ENCODE data around the gene SLC9A3. TPM values are rescaled to one million over a fixed set of nuclear protein-coding genes. Genes with fewer than 3 reads are reported as not detected.

SLC9A3 gene
- total and polyA plus RNA-seq, 2 of the 13 experiments (the other 11 are each of a cell fraction or from before 2014, with no cell fraction given) = 1.5 to 1.8 TPM

DNA sequence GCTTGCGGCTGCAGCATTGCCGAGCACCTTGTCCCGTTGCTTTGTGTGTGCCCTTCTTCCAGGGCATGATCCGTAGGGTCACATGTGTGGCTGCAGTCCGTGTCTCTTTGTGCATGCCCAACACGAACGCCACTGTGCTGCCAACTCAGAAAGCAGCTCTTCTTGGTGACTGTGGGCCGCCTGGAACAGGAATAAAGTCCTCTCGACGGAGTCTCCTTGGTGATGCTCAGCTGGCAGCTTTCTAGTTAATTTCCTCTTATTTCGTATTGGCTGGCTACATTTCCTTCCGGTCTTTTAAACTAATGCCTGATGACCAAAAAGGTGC, 75.5 kb downstream of the SLC9A3 start:
- WGBS (ENCODE audit: low lambda C conversion rate) = 97% methylated on average over 12 of the region's 12 CpGs
- ChIA-PET POLR2A (no interaction called here), CTCF (ENCODE audit: low intra/inter-chr PET ratio, low total read pairs) (no interaction called here)
- Histone ChIP-seq H3K4me1 (ENCODE audit: insufficient read depth, low read length) (peaks cover 11% of the 10 kb centered on the region), H3K27me3 (ENCODE audit: control insufficient read depth in 1 of 2, insufficient read depth in 2 of 2, low read length in 2 of 2) (no peaks in the 10 kb centered on the region; a peak in 1 of 5 replicates), H3K4me2 (ENCODE audit: low read depth, low read length) (no peak overlapping the region), H3K4me3 (replicated peaks in 1 of 3; ENCODE audit: insufficient read depth in 1 of 3, low read depth in 2 of 3, low read length in 3 of 3) (no peak overlapping the region), H3K36me3 (replicated peaks in 1 of 2; ENCODE audit: control insufficient read depth in 1 of 2, insufficient read depth in 2 of 2, low read length in 2 of 2) (peaks cover 31 to 68% of the 10 kb centered on the region in 2 experiments; a peak in 4 of 5 replicates), H3K9me3 (ENCODE audit: low read length) (peaks cover 6% of the 10 kb centered on the region; the same call in 1 of the 2 replicates), H2AFZ (ENCODE audit: low read length) (no peak overlapping the region), H4K20me1 (ENCODE audit: insufficient read depth, low read length) (no peaks in the 10 kb centered on the region), H3K27ac (ENCODE audit: extremely low read length, insufficient read depth, low read length) (no peak overlapping the region), H3K9ac (ENCODE audit: insufficient read depth, low read depth, low read length) (no peak overlapping the region), H3K79me2 (ENCODE audit: insufficient read depth, low read length) (peaks cover 12% of the 10 kb centered on the region)
- DNase-seq (ENCODE audit: low spot score) (no peak), FAIRE-seq (no peak), ATAC-seq (no peak)
- intact Hi-C loops (cut with micrococcal nuclease; ENCODE audit: unreplicated experiment) = no loop called here
- in situ Hi-C loops (cut with HindIII; ENCODE audit: extremely low pct_ligation_motif_present, low pct_unique_long_range_greater_than_20kb) = no loop called here
- no TSS peak for BruUV-seq (replicated peaks)
- no peak for TF ChIP-seq ZNF883 (CRISPR knock-in tag; IDR thresholded peaks at IDR 0.05; ENCODE audit: not compliant biosample characterization)
- no peak for TF ChIP-seq NFIC (IDR thresholded peaks at IDR 0.05; ENCODE audit: low read length)
- TF ChIP-seq YY1 (IDR thresholded peaks at IDR 0.05; ENCODE audit: insufficient read depth, insufficient replicate concordance, low read depth, low read length) = no peak
- TF ChIP-seq NCOA5 (CRISPR knock-in tag; IDR thresholded peaks at IDR 0.05) = no peak
- TF ChIP-seq, protein P1, sequence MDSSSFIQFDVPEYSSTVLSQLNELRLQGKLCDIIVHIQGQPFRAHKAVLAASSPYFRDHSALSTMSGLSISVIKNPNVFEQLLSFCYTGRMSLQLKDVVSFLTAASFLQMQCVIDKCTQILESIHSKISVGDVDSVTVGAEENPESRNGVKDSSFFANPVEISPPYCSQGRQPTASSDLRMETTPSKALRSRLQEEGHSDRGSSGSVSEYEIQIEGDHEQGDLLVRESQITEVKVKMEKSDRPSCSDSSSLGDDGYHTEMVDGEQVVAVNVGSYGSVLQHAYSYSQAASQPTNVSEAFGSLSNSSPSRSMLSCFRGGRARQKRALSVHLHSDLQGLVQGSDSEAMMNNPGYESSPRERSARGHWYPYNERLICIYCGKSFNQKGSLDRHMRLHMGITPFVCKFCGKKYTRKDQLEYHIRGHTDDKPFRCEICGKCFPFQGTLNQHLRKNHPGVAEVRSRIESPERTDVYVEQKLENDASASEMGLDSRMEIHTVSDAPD (CRISPR knock-in tag; IDR thresholded peaks at IDR 0.05) = no peak
- TF ChIP-seq FLYWCH1 (CRISPR knock-in tag; IDR thresholded peaks at IDR 0.05) = no peak

DNA sequence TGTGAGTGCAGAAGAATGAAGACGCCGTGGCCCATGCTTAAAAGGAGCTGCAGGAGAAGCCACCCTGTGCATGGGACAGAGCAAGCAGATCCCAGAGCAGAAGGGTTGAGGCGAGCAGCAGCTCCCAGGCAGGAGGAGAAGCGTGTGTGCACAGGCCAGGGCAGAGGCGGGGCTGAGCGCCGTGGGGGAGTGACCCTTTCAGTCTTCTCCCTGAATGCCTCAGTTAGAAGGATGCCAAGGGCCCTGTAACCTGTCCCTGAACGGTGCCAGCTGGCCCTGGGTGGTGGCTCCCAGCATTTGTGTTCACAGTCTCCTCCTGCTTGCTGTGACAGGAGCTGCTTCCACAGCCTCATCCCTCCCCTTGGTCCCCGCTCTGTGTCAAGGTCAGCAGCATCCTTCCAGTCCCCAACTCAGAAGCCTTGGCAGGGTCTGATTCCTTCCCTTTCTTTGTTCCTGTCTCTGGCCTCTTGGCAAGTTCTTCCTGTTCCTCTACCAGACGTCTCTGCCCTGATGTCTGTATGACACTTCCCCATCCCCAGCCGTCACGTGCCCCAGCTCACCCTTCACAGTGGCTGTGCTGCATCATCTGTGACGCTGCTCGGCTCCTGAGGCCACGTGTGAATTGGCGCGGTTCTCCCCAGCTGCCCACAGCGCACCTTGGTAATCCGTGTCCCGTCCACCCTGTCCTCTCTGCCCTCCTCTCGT, 76.0 kb downstream of the SLC9A3 start:
- in situ Hi-C loops (cut with HindIII; ENCODE audit: extremely low pct_ligation_motif_present, low pct_unique_long_range_greater_than_20kb) = no loop called here

More for the DNA sequence above, 76.0 kb downstream of the SLC9A3 start:
- no peak overlapping the region for H3K27ac ChIP-seq (ENCODE audit: extremely low read length, insufficient read depth, low read length)
- no peaks in the 10 kb centered on the region for H4K20me1 ChIP-seq (ENCODE audit: insufficient read depth, low read length)
- 96% methylated on average over 20 of the region's 21 CpGs for WGBS (ENCODE audit: low lambda C conversion rate)
- FAIRE-seq = no peak
- intact Hi-C loops (cut with micrococcal nuclease; ENCODE audit: unreplicated experiment) = no loop called here
- H3K4me2 ChIP-seq (ENCODE audit: low read depth, low read length) = no peak overlapping the region
- peaks cover 27 to 63% of the 10 kb centered on the region in 2 experiments; a peak in 4 of 5 replicates for H3K36me3 ChIP-seq (replicated peaks in 1 of 2; ENCODE audit: control insufficient read depth in 1 of 2, insufficient read depth in 2 of 2, low read length in 2 of 2)
- POLR2A ChIA-PET = no interaction called here
- CTCF ChIA-PET (ENCODE audit: low intra/inter-chr PET ratio, low total read pairs) = no interaction called here
- TF ChIP-seq NFE2L1 (CRISPR knock-in tag; IDR thresholded peaks at IDR 0.05; ENCODE audit: borderline replicate concordance) (no peak), AGO2 (optimal IDR thresholded peaks at IDR 0.05; ENCODE audit: low read depth, low read length) (peak; percentile 34)
- H3K4me3 ChIP-seq (replicated peaks in 1 of 3; ENCODE audit: insufficient read depth in 1 of 3, low read depth in 2 of 3, low read length in 3 of 3) = no peak overlapping the region
- ATAC-seq = no peak
- DNase-seq (ENCODE audit: low spot score) = no peak
- peaks cover 17% of the 10 kb centered on the region for H3K79me2 ChIP-seq (ENCODE audit: insufficient read depth, low read length)
- BruUV-seq (replicated peaks) = no TSS peak
- H3K4me1 ChIP-seq (ENCODE audit: insufficient read depth, low read length) = peaks cover 11% of the 10 kb centered on the region
- H3K27me3 ChIP-seq (ENCODE audit: control insufficient read depth in 1 of 2, insufficient read depth in 2 of 2, low read length in 2 of 2) = no peaks in the 10 kb centered on the region; a peak in 1 of 5 replicates
- no peak overlapping the region for H3K9ac ChIP-seq (ENCODE audit: insufficient read depth, low read depth, low read length)
- no peak overlapping the region for H2AFZ ChIP-seq (ENCODE audit: low read length)
- H3K9me3 ChIP-seq (ENCODE audit: low read length) = peaks cover 6% of the 10 kb centered on the region; the same call in 1 of the 2 replicates

All from HepG2 (cell line).